ENCODE measurements around the gene GNPTG. TPM values are rescaled to one million over a fixed set of nuclear protein-coding genes. Genes with fewer than 3 reads are reported as not detected.

Gene GNPTG
- total RNA-seq, 1 experiment from 2014 or later, result 40.6 TPM

DNA sequence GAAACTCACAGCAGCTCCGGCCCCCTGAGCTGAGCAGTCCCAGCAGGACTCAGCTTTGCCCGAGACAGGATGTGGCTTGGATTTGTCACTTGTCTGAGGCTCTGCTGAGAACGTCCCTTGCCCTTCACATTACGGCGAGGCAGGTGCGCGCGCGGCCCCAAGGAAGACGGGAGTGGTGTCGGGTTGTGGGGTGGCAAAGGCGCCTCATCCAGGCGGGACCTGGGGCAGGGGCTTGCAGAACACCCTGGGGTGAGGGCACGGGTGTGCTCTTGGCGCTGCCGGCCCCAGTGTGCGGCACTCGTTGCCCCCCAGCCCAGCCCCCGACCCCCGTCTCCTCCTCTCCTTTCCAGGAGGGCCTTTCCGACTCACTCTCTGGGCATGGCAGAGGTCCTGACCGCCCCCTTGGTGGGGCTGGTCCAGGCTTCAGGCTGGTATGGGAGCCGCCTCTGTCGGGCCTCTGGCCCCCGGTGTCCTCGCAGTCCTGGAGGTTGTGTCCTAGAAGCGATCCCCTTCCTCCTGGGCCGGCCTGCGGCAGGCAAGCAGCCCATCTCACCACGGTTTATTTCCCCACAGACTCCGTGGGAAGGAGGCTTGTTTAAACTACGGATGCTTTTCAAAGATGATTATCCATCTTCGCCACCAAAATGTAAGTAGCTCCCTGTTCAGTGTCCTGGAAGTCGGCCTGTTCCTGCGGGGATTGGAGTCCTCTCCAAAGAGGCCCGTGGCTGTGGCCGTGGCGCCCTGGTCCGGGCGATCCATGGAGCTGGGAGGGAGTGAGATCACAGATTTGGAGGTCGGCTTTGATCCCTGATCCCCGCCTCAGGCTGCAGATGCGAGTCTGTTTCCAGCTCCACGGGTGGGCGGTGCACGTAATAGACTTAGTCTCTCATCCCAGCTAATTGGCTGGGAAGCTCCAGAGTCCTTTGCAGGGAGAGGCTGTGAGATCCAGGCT lies 36.4 kb upstream of the GNPTG start:
- no peaks in the 10 kb centered on the region for H3F3A ChIP-seq (ENCODE audit: insufficient read depth, low read depth)
- no peak for DNase-seq
- no peaks in the 10 kb centered on the region for H3K27me3 ChIP-seq (ENCODE audit: insufficient read depth, low read depth)
- no peaks in the 10 kb centered on the region for H3K9me2 ChIP-seq (ENCODE audit: insufficient read depth)
- no peak overlapping the region for H2AFZ ChIP-seq
- ChIA-PET POLR2A (ENCODE audit: unreplicated experiment) (no interaction called here), CTCF (no interaction called here)
- no peak overlapping the region for H3K27ac ChIP-seq
- H3K4me2 ChIP-seq, result no peak overlapping the region
- peaks cover 84% of the 10 kb centered on the region for H4K20me1 ChIP-seq (ENCODE audit: insufficient read depth)
- no peaks in the 10 kb centered on the region for H3K9me3 ChIP-seq (ENCODE audit: insufficient read depth, low read depth)
- BruUV-seq (replicated peaks), result no TSS peak
- intact Hi-C loops (cut with micrococcal nuclease; ENCODE audit: unreplicated experiment), result no loop called here
- H3K79me2 ChIP-seq (ENCODE audit: low read depth), result peaks cover 67% of the 10 kb centered on the region
- no peak for TF ChIP-seq EZH2 (IDR thresholded peaks at IDR 0.05; ENCODE audit: low read depth)
- TF ChIP-seq, protein P1, sequence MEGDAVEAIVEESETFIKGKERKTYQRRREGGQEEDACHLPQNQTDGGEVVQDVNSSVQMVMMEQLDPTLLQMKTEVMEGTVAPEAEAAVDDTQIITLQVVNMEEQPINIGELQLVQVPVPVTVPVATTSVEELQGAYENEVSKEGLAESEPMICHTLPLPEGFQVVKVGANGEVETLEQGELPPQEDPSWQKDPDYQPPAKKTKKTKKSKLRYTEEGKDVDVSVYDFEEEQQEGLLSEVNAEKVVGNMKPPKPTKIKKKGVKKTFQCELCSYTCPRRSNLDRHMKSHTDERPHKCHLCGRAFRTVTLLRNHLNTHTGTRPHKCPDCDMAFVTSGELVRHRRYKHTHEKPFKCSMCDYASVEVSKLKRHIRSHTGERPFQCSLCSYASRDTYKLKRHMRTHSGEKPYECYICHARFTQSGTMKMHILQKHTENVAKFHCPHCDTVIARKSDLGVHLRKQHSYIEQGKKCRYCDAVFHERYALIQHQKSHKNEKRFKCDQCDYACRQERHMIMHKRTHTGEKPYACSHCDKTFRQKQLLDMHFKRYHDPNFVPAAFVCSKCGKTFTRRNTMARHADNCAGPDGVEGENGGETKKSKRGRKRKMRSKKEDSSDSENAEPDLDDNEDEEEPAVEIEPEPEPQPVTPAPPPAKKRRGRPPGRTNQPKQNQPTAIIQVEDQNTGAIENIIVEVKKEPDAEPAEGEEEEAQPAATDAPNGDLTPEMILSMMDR (conservative IDR thresholded peaks at IDR 0.05), result no peak
- H3K4me3 ChIP-seq, result no peak overlapping the region
- peaks cover 14% of the 10 kb centered on the region for H3K4me1 ChIP-seq (replicated peaks; ENCODE audit: insufficient read depth)
- peaks cover 33% of the 10 kb centered on the region for H3K36me3 ChIP-seq (ENCODE audit: low read depth)

DNA sequence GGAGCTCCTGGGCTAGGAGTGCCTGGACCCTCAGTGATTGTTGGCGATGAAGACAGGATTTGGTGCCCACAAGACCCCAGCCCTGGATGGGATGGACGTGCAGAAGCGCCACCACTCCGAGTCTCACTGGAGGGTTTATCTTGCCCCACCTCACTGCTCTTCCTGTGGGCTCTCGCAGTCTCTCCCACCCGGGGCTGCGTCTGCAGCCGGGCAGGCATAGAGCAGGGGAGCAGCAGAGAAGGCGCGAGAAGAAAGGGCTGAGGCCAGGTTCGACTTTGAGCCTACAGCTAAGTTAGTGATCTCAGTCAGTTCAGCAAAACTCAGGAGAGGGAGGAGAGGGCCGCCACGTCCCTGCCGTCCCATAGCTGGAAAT lies 35.7 kb upstream of the GNPTG start:
- no peak overlapping the region for H3K27ac ChIP-seq
- H3K9me3 ChIP-seq (ENCODE audit: insufficient read depth, low read depth), result no peaks in the 10 kb centered on the region
- no peaks in the 10 kb centered on the region for H3K27me3 ChIP-seq (ENCODE audit: insufficient read depth, low read depth)
- H3K4me3 ChIP-seq, result no peak overlapping the region
- H2AFZ ChIP-seq, result no peak overlapping the region
- no peak for DNase-seq
- peaks cover 33% of the 10 kb centered on the region for H3K36me3 ChIP-seq (ENCODE audit: low read depth)
- H3K79me2 ChIP-seq (ENCODE audit: low read depth), result peaks cover 61% of the 10 kb centered on the region
- no peaks in the 10 kb centered on the region for H3K9me2 ChIP-seq (ENCODE audit: insufficient read depth)
- no peak for TF ChIP-seq EZH2 (IDR thresholded peaks at IDR 0.05; ENCODE audit: low read depth)
- TF ChIP-seq, protein P1 (conservative IDR thresholded peaks at IDR 0.05), result no peak
- POLR2A ChIA-PET (ENCODE audit: unreplicated experiment), result no interaction called here
- H4K20me1 ChIP-seq (ENCODE audit: insufficient read depth), result peaks cover 77% of the 10 kb centered on the region
- H3K4me1 ChIP-seq (replicated peaks; ENCODE audit: insufficient read depth), result peaks cover 12% of the 10 kb centered on the region
- intact Hi-C loops (cut with micrococcal nuclease; ENCODE audit: unreplicated experiment), result no loop called here
- no peaks in the 10 kb centered on the region for H3F3A ChIP-seq (ENCODE audit: insufficient read depth, low read depth)
- CTCF ChIA-PET, result no interaction called here
- no TSS peak for BruUV-seq (replicated peaks)
- no peak overlapping the region for H3K4me2 ChIP-seq

DNA sequence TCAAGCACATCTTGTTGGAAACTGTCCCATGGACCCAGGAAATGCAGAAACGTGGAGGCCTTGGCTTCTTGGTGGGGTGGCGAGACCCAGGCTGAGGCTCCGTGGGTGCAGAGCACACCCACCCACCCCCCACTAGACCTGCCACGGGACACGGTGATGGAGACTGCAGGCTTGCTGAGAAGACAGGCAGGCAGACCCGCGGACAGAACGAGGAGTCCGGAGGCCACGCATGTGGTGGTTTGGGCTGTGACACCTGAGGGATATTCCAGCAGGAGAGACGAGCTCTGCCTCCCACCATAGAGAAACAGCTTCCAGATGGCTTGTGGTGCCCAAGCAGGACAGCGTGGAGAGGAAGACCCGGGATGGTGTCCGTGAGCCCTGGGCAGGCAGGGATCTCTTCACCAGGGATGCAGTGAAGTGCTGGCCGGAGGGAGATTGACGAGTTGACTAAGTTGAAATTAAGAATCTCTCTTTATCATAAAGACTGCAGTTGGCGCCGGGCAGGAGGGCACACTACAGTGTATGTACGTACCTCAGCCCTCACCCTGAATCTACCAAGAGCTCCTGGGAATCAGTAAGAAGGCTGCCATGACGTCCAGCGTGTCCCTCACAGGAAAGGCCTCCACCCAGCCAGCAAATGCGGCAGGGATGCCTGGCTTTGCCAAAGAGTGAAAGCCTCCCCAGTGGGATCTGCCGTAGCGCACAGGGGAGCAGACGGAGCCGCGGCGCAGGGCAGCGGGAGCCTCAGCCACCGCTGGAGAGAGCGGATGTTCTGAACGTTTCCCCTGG lies 34.1 kb upstream of the GNPTG start:
- POLR2A ChIA-PET (ENCODE audit: unreplicated experiment), result no interaction called here
- no peaks in the 10 kb centered on the region for H3K4me1 ChIP-seq (replicated peaks; ENCODE audit: insufficient read depth)
- H3K4me3 ChIP-seq, result no peak overlapping the region
- no peak overlapping the region for H2AFZ ChIP-seq
- CTCF ChIA-PET, result no interaction called here
- peaks cover 44% of the 10 kb centered on the region for H3K79me2 ChIP-seq (ENCODE audit: low read depth)
- peaks cover 60% of the 10 kb centered on the region for H4K20me1 ChIP-seq (ENCODE audit: insufficient read depth)
- DNase-seq, result no peak
- H3K27ac ChIP-seq, result no peak overlapping the region
- no peaks in the 10 kb centered on the region for H3K9me3 ChIP-seq (ENCODE audit: insufficient read depth, low read depth)
- no TSS peak for BruUV-seq (replicated peaks)
- no peak for TF ChIP-seq EZH2 (IDR thresholded peaks at IDR 0.05; ENCODE audit: low read depth)
- TF ChIP-seq, protein P1 (conservative IDR thresholded peaks at IDR 0.05), result no peak
- no peak overlapping the region for H3K4me2 ChIP-seq
- intact Hi-C loops (cut with micrococcal nuclease; ENCODE audit: unreplicated experiment), result no loop called here
- H3K9me2 ChIP-seq (ENCODE audit: insufficient read depth), result no peaks in the 10 kb centered on the region
- H3K27me3 ChIP-seq (ENCODE audit: insufficient read depth, low read depth), result no peaks in the 10 kb centered on the region
- H3K36me3 ChIP-seq (ENCODE audit: low read depth), result peaks cover 33% of the 10 kb centered on the region
- no peaks in the 10 kb centered on the region for H3F3A ChIP-seq (ENCODE audit: insufficient read depth, low read depth)
